ENCODE results near the gene LAMC1. TPM values are rescaled to one million over a fixed set of nuclear protein-coding genes. Genes with fewer than 3 reads are reported as not detected.
A peak's percentile ranks its signal among the peaks of the same experiment; 100 is the strongest.

Gene LAMC1
- total and polyA plus RNA-seq, 5 experiments from 2014 or later = 0.93 to 0.99 TPM; not detected in 3

GRCh38 chr1:183185941-183186490 is 162.8 kb downstream of the LAMC1 start, which contains the start of gene LAMC2:
TSS of gene LAMC2 (plus strand) at chr1:183186264. CDS start at chr1:183186353, 89 bp downstream.
- H3K4me1 Mint-ChIP-seq = peaks cover 0 to 15% (median 2%) of the 10 kb centered on the region in 4 donors
- peak within 1 kb of the TSS in 7 of 10 donors; percentile 10 to 66 (median 48) for H3K4me3 Mint-ChIP-seq
- POLR2A ChIA-PET = no interaction called here
- H3K9me3 Mint-ChIP-seq = no peaks in the 10 kb centered on the region
- H3K36me3 Mint-ChIP-seq = no peaks in the 10 kb centered on the region
- DNase-seq = peak in 4 of 10 donors; percentile 7 to 17 (median 9)
- peaks cover 12 to 40% (median 30%) of the 10 kb centered on the region in 5 donors for H3K27me3 Mint-ChIP-seq
- ATAC-seq = peak; percentile 52 to 65
- H3K27ac Mint-ChIP-seq = no peak within 1 kb of the TSS

GRCh38 chr1:183186841-183187240 is 163.6 kb downstream of the LAMC1 start:
- POLR2A ChIA-PET = no interaction called here
- H3K4me1 Mint-ChIP-seq = peaks cover 0 to 14% (median 2%) of the 10 kb centered on the region in 4 donors
- H3K36me3 Mint-ChIP-seq = no peaks in the 10 kb centered on the region
- H3K27ac Mint-ChIP-seq = no peak overlapping the region
- peaks cover 12 to 40% (median 30%) of the 10 kb centered on the region in 5 donors for H3K27me3 Mint-ChIP-seq
- ATAC-seq (no peak), DNase-seq (no peak)
- peak overlapping the region in 5 of 10 donors; percentile 10 to 59 (median 47) for H3K4me3 Mint-ChIP-seq
- no peaks in the 10 kb centered on the region for H3K9me3 Mint-ChIP-seq

- Mint-ChIP-seq H3K27me3 (peaks cover 12 to 40% (median 30%) of the 10 kb centered on the region in 5 donors), H3K9me3 (no peaks in the 10 kb centered on the region), H3K4me1 (peaks cover 0 to 14% (median 1%) of the 10 kb centered on the region in 4 donors), H3K4me3 (no peak overlapping the region), H3K36me3 (no peaks in the 10 kb centered on the region), H3K27ac (no peak overlapping the region)
- POLR2A ChIA-PET = no interaction called here
- no peak for ATAC-seq
- DNase-seq = no peak
These were observed 165.0 kb downstream of the LAMC1 start for GRCh38 chr1:183188240-183188639.

GRCh38 chr1:183191833-183192232 is 168.6 kb downstream of the LAMC1 start:
- ATAC-seq (no peak), DNase-seq (no peak)
- Mint-ChIP-seq H3K36me3 (no peaks in the 10 kb centered on the region), H3K4me3 (no peak overlapping the region), H3K4me1 (peaks cover 13 to 23% (median 15%) of the 10 kb centered on the region in 4 donors), H3K9me3 (no peaks in the 10 kb centered on the region), H3K27me3 (peaks cover 6 to 30% (median 17%) of the 10 kb centered on the region in 5 donors), H3K27ac (no peak overlapping the region)
- POLR2A ChIA-PET = no interaction called here

GRCh38 chr1:183193963-183194525 is 170.8 kb downstream of the LAMC1 start:
- peaks cover 16 to 23% (median 16%) of the 10 kb centered on the region in 4 donors for H3K4me1 Mint-ChIP-seq
- POLR2A ChIA-PET = no interaction called here

GRCh38 chr1:183194527-183195141 is 171.4 kb downstream of the LAMC1 start:
- ATAC-seq = peak; percentile 80 to 96
- H3K9me3 Mint-ChIP-seq = no peaks in the 10 kb centered on the region
- POLR2A ChIA-PET = no interaction called here
- H3K4me3 Mint-ChIP-seq = peak overlapping the region in 9 of 10 donors; percentile 8 to 85 (median 52)
- H3K27me3 Mint-ChIP-seq = peaks cover 6 to 33% (median 16%) of the 10 kb centered on the region in 5 donors
- H3K4me1 Mint-ChIP-seq = peaks cover 16 to 23% (median 17%) of the 10 kb centered on the region in 4 donors
- H3K36me3 Mint-ChIP-seq = no peaks in the 10 kb centered on the region
- peak in 5 of 10 donors; percentile 17 to 41 (median 35) for DNase-seq
- peak overlapping the region in 3 of 10 donors; percentile 6 to 53 (median 45) for H3K27ac Mint-ChIP-seq

More at GRCh38 chr1:183193963-183194525, 170.8 kb downstream of the LAMC1 start:
- Mint-ChIP-seq H3K4me3 (no peak overlapping the region), H3K27me3 (peaks cover 3 to 33% (median 14%) of the 10 kb centered on the region in 5 donors), H3K27ac (no peak overlapping the region), H3K36me3 (no peaks in the 10 kb centered on the region), H3K9me3 (no peaks in the 10 kb centered on the region)
- ATAC-seq (no peak), DNase-seq (no peak)

- no peaks in the 10 kb centered on the region for H3K36me3 Mint-ChIP-seq
- POLR2A ChIA-PET = no interaction called here
- H3K27ac Mint-ChIP-seq = peak overlapping the region in 2 of 10 donors; percentile 6 to 53
- H3K4me1 Mint-ChIP-seq = peaks cover 16 to 23% (median 17%) of the 10 kb centered on the region in 4 donors
- DNase-seq (no peak), ATAC-seq (peak in 1 of 2 donors; percentile 28)
- H3K4me3 Mint-ChIP-seq = peak overlapping the region in 9 of 10 donors; percentile 8 to 85 (median 52)
- H3K9me3 Mint-ChIP-seq = no peaks in the 10 kb centered on the region
- peaks cover 6 to 34% (median 16%) of the 10 kb centered on the region in 5 donors for H3K27me3 Mint-ChIP-seq
These were observed 171.9 kb downstream of the LAMC1 start for GRCh38 chr1:183195142-183195574.

Other genes starting within 250 kb of the LAMC1 start
- 1 to 10 TPM; 4.5 to 7.7 TPM for gene NPL, start 233.6 kb upstream of the LAMC1 start, total RNA-seq
- 1 to 10 TPM; 4.0 to 7.0 (median 6.2) TPM for gene NPL, start 233.6 kb upstream of the LAMC1 start, polyA plus RNA-seq
- 100 to 1,000 TPM; 228 to 244 TPM for gene DHX9, start 184.1 kb upstream of the LAMC1 start, total RNA-seq
- 100 to 1,000 TPM; 106 to 124 (median 114) TPM for gene DHX9, start 184.1 kb upstream of the LAMC1 start, polyA plus RNA-seq
- not detected for gene SHCBP1L, start 70.3 kb upstream of the LAMC1 start, total RNA-seq
- gene SHCBP1L, start 70.3 kb upstream of the LAMC1 start, polyA plus RNA-seq = not detected
- gene LAMC2, start 162.8 kb downstream of the LAMC1 start, total RNA-seq = not detected
- gene LAMC2, start 162.8 kb downstream of the LAMC1 start, polyA plus RNA-seq = not detected